Dermis microvascular lymphatic vessel endothelial cell (primary cell): ENCODE results near the gene PLA2G15. TPM values are rescaled to one million over a fixed set of nuclear protein-coding genes. Genes with fewer than 3 reads are reported as not detected.

Source experiments
- DNase-seq, 2 donors: peaks; one replicate each; pipeline versions ENCODE4 v3.0.0 to v3.0.0-alpha.2; 2010; ENCODE audit warnings: low read depth in 2 of 2
- total RNA-seq: library from RNA; depleted of rRNA; stranded (reverse); fragments of >200 nt; gene quantifications from 2 replicates; pipeline ENCODE4 v1.2.1, GENCODE V29; 2014

PLA2G15 gene
- 17.7 and 35.3 TPM in 2 replicates for total RNA-seq

GRCh38 chr16:68244903-68245853, at the start of gene PLA2G15:
Gene PLA2G15 (plus strand): TSS chr16:68245373. CDS start chr16:68245427, 54 bp downstream.
- peak; percentile 90 to 97 for DNase-seq

- DNase-seq: no peak
Observed at GRCh38 chr16:68197250-68197649, 47.9 kb upstream of the PLA2G15 start.

- DNase-seq: peak in 1 of 2 donors; percentile 61
Observed at GRCh38 chr16:68200088-68200783, 44.9 kb upstream of the PLA2G15 start.

- DNase-seq: no peak
Observed at GRCh38 chr16:68202091-68202519, 43.1 kb upstream of the PLA2G15 start.

- peak; percentile 55 to 59 for DNase-seq
Observed at GRCh38 chr16:68206245-68206644, 38.9 kb upstream of the PLA2G15 start.

- DNase-seq: no peak
Observed at GRCh38 chr16:68214726-68215125, 30.4 kb upstream of the PLA2G15 start.

GRCh38 chr16:68215302-68215701, 29.9 kb upstream of the PLA2G15 start:
- no peak for DNase-seq

- DNase-seq: peak in 1 of 2 donors; percentile 55
Observed at GRCh38 chr16:68216240-68216639, 28.9 kb upstream of the PLA2G15 start.

GRCh38 chr16:68217506-68217905, 27.7 kb upstream of the PLA2G15 start:
- DNase-seq: no peak

- DNase-seq: no peak
Observed at GRCh38 chr16:68219725-68220351, 25.3 kb upstream of the PLA2G15 start.

- DNase-seq: no peak
Observed at GRCh38 chr16:68223072-68223471, 22.1 kb upstream of the PLA2G15 start.

GRCh38 chr16:68226116-68226515, 19.1 kb upstream of the PLA2G15 start:
- no peak for DNase-seq

GRCh38 chr16:68227183-68227793, 17.9 kb upstream of the PLA2G15 start:
- peak; percentile 34 to 52 for DNase-seq

GRCh38 chr16:68227850-68228553, 17.2 kb upstream of the PLA2G15 start:
- DNase-seq: peak in 1 of 2 donors; percentile 53

GRCh38 chr16:68228652-68229051, 16.5 kb upstream of the PLA2G15 start:
- no peak for DNase-seq

GRCh38 chr16:68229431-68230175, 15.6 kb upstream of the PLA2G15 start:
- peak; percentile 49 to 60 for DNase-seq

- DNase-seq: no peak
Observed at GRCh38 chr16:68230176-68230571, 15.0 kb upstream of the PLA2G15 start.

GRCh38 chr16:68230956-68231355, 14.2 kb upstream of the PLA2G15 start:
- DNase-seq: no peak

- no peak for DNase-seq
Observed at GRCh38 chr16:68231384-68232136, 13.6 kb upstream of the PLA2G15 start.
